K562 (cell line): ENCODE data around the gene FIZ1. TPM values are rescaled to one million over a fixed set of nuclear protein-coding genes. Genes with fewer than 3 reads are reported as not detected.

Experiments
- BDP1 ChIP-seq: IDR thresholded peaks from 3 replicates; pipeline ENCODE4 v1.6.1; 2011; ENCODE audit not compliant: insufficient read length, insufficient read depth
- FUS ChIP-seq: fragments of 200-400 bp; formaldehyde crosslinking; optimal IDR thresholded peaks from 2 replicates; pipeline ENCODE3; 2017; ENCODE audit warnings: low read depth, low read length
- MBD1 ChIP-seq: fragments of 250-450 bp; sonication (Bioruptor Pico); IDR thresholded peaks from 2 replicates; pipeline ENCODE4 v1.8.0; 2022; ENCODE audit warnings: inconsistent platforms
- NCOA1 ChIP-seq: fragments of 450-650 bp; IDR thresholded peaks from 2 replicates; pipeline ENCODE4 v1.6.1; 2016; ENCODE audit warnings: low read depth
- NEUROD1 ChIP-seq: fragments of 150-350 bp; IDR thresholded peaks from 2 replicates; pipeline ENCODE4 v1.6.1; 2014; ENCODE audit warnings: borderline replicate concordance, low read length, low read depth; ENCODE audit not compliant: partially characterized antibody
- PRMT5 ChIP-seq: sonication (generic); formaldehyde crosslinking; IDR thresholded peaks from 2 replicates; pipeline ENCODE4 v1.5.0; 2020; ENCODE audit warnings: missing genetic modification reagents
- ZNF408 ChIP-seq: fragments of 250-450 bp; sonication (Bioruptor Pico); IDR thresholded peaks from 2 replicates; pipeline ENCODE4 v1.4.0; 2020; ENCODE audit warnings: low read depth, mild to moderate bottlenecking, moderate library complexity
- ZNF589 ChIP-seq: fragments of 200-800 bp; sonication (Bioruptor generic); IDR thresholded peaks from 2 replicates; pipeline ENCODE4 v1.6.1; 2016; ENCODE audit warnings: low read depth, missing genetic modification characterization, missing compliant biosample characterization
- polyA plus RNA-seq, 8 experiments: library from polyadenylated mRNA; depleted of rRNA in 4 of 8; stranded (reverse) in 5 of 8; unstranded in 3 of 8; fragments of >200 nt; fragmentation: Nextera tagmentation in 2 of 8; fragmentation: Illumina TruSeq in 1 of 8; extraction: Ambion mirVana in 2 of 8; extraction: Trizol in 1 of 8; gene quantifications; 2 replicates each; pipeline versions ENCODE4 v1.2.1 to v1.2.3, GENCODE V29; 2011 to 2014; ENCODE audit warnings: inconsistent platforms in 1 of 8, missing spikeins in 1 of 8
- total RNA-seq, 7 experiments: library from RNA; depleted of rRNA in 6 of 7; stranded (reverse); fragments of >200 nt in 6 of 7; fragmentation: Illumina TruSeq in 2 of 7; extraction: Trizol in 2 of 7; gene quantifications; 2 replicates each; pipeline versions ENCODE4 v1.2.1 to v1.2.3, GENCODE V29; 2011 to 2021; ENCODE audit warnings: low replicate concordance in 1 of 7
- TF ChIP-seq, protein P1 (sequence below): sonication (generic); formaldehyde crosslinking; IDR thresholded peaks from 2 replicates; pipeline ENCODE4 v1.8.0; 2022; ENCODE audit warnings: mild to moderate bottlenecking, missing genetic modification reagents
- TF ChIP-seq, protein P2 (sequence below): conservative IDR thresholded peaks from 2 replicates; pipeline ENCODE4 v1.6.1; 2011; ENCODE audit warnings: low read depth, mild to moderate bottlenecking, low read length; ENCODE audit not compliant: control insufficient read depth
- TF ChIP-seq, protein P3 (sequence below): fragments of 450-650 bp; IDR thresholded peaks from 2 replicates; pipeline ENCODE4 v1.6.1; 2016; ENCODE audit warnings: mild to moderate bottlenecking, moderate library complexity

Gene FIZ1
- total and polyA plus RNA-seq, 9 of the 15 experiments (the other 6 are each of a cell fraction or from before 2014, with no cell fraction given): 0.79 to 17.5 (median 5.5) TPM

DNA sequence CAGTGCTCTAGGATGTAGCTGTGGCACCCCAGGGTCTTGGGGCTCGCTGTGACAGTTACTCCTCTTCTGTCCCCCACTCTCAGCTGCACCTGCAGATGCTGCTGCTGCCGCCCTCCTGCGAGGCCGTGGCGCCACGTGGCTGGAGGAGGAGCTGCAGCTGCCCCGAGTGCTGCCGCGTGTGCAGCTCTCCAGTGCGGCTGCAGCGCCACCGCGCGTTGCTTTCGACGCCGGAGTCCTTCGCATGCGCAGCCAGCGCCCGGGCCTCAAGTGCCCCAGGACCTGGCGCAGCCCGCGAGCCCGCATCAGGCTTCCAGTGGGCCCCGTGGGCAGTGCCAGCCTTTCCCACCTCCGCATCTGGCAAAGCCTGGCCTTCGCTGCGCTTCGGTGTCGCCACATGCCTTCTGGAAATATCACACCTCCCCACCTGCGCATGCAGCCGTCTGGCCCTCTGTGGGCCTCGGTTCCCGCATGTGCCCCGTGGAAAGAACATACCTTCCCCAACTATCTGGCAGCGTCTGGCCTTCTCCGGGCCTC lies 40.8 kb upstream of the FIZ1 start (continued):
- TF ChIP-seq, protein P1, sequence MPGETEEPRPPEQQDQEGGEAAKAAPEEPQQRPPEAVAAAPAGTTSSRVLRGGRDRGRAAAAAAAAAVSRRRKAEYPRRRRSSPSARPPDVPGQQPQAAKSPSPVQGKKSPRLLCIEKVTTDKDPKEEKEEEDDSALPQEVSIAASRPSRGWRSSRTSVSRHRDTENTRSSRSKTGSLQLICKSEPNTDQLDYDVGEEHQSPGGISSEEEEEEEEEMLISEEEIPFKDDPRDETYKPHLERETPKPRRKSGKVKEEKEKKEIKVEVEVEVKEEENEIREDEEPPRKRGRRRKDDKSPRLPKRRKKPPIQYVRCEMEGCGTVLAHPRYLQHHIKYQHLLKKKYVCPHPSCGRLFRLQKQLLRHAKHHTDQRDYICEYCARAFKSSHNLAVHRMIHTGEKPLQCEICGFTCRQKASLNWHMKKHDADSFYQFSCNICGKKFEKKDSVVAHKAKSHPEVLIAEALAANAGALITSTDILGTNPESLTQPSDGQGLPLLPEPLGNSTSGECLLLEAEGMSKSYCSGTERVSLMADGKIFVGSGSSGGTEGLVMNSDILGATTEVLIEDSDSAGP (CRISPR knock-in tag): peak; percentile 67; the same call in 1 of the 2 replicates
- TF ChIP-seq ZNF589 (0 out of 2 replicates have a peak, but pooled peaks have one; percentile 14), PRMT5 (peak; percentile 91), NCOA1 (no peak), ZNF408 (CRISPR knock-in tag) (no peak), BDP1 (no peak), MBD1 (peak; percentile 92), NEUROD1 (no peak), FUS (no peak)
- TF ChIP-seq, protein P2, sequence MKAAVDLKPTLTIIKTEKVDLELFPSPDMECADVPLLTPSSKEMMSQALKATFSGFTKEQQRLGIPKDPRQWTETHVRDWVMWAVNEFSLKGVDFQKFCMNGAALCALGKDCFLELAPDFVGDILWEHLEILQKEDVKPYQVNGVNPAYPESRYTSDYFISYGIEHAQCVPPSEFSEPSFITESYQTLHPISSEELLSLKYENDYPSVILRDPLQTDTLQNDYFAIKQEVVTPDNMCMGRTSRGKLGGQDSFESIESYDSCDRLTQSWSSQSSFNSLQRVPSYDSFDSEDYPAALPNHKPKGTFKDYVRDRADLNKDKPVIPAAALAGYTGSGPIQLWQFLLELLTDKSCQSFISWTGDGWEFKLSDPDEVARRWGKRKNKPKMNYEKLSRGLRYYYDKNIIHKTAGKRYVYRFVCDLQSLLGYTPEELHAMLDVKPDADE: peak; percentile 49; the same call in 1 of the 2 replicates
- TF ChIP-seq, protein P3, sequence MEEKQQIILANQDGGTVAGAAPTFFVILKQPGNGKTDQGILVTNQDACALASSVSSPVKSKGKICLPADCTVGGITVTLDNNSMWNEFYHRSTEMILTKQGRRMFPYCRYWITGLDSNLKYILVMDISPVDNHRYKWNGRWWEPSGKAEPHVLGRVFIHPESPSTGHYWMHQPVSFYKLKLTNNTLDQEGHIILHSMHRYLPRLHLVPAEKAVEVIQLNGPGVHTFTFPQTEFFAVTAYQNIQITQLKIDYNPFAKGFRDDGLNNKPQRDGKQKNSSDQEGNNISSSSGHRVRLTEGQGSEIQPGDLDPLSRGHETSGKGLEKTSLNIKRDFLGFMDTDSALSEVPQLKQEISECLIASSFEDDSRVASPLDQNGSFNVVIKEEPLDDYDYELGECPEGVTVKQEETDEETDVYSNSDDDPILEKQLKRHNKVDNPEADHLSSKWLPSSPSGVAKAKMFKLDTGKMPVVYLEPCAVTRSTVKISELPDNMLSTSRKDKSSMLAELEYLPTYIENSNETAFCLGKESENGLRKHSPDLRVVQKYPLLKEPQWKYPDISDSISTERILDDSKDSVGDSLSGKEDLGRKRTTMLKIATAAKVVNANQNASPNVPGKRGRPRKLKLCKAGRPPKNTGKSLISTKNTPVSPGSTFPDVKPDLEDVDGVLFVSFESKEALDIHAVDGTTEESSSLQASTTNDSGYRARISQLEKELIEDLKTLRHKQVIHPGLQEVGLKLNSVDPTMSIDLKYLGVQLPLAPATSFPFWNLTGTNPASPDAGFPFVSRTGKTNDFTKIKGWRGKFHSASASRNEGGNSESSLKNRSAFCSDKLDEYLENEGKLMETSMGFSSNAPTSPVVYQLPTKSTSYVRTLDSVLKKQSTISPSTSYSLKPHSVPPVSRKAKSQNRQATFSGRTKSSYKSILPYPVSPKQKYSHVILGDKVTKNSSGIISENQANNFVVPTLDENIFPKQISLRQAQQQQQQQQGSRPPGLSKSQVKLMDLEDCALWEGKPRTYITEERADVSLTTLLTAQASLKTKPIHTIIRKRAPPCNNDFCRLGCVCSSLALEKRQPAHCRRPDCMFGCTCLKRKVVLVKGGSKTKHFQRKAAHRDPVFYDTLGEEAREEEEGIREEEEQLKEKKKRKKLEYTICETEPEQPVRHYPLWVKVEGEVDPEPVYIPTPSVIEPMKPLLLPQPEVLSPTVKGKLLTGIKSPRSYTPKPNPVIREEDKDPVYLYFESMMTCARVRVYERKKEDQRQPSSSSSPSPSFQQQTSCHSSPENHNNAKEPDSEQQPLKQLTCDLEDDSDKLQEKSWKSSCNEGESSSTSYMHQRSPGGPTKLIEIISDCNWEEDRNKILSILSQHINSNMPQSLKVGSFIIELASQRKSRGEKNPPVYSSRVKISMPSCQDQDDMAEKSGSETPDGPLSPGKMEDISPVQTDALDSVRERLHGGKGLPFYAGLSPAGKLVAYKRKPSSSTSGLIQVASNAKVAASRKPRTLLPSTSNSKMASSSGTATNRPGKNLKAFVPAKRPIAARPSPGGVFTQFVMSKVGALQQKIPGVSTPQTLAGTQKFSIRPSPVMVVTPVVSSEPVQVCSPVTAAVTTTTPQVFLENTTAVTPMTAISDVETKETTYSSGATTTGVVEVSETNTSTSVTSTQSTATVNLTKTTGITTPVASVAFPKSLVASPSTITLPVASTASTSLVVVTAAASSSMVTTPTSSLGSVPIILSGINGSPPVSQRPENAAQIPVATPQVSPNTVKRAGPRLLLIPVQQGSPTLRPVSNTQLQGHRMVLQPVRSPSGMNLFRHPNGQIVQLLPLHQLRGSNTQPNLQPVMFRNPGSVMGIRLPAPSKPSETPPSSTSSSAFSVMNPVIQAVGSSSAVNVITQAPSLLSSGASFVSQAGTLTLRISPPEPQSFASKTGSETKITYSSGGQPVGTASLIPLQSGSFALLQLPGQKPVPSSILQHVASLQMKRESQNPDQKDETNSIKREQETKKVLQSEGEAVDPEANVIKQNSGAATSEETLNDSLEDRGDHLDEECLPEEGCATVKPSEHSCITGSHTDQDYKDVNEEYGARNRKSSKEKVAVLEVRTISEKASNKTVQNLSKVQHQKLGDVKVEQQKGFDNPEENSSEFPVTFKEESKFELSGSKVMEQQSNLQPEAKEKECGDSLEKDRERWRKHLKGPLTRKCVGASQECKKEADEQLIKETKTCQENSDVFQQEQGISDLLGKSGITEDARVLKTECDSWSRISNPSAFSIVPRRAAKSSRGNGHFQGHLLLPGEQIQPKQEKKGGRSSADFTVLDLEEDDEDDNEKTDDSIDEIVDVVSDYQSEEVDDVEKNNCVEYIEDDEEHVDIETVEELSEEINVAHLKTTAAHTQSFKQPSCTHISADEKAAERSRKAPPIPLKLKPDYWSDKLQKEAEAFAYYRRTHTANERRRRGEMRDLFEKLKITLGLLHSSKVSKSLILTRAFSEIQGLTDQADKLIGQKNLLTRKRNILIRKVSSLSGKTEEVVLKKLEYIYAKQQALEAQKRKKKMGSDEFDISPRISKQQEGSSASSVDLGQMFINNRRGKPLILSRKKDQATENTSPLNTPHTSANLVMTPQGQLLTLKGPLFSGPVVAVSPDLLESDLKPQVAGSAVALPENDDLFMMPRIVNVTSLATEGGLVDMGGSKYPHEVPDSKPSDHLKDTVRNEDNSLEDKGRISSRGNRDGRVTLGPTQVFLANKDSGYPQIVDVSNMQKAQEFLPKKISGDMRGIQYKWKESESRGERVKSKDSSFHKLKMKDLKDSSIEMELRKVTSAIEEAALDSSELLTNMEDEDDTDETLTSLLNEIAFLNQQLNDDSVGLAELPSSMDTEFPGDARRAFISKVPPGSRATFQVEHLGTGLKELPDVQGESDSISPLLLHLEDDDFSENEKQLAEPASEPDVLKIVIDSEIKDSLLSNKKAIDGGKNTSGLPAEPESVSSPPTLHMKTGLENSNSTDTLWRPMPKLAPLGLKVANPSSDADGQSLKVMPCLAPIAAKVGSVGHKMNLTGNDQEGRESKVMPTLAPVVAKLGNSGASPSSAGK: peak; percentile 100
